22Rv1 (cell line): ENCODE results near the gene NOL11.
"Not testable (repeated sequence)": the region's sequence is repeated elsewhere in the genome, so short reads cannot be mapped to it uniquely, and the experiment has no call there.

Source experiments
- ZFX ChIP-seq: fragments of 450-650 bp; IDR thresholded peaks from 2 replicates; pipeline ENCODE4 v1.6.1; 2017; ENCODE audit warnings: antibody characterized with exemption, borderline replicate concordance
- TF ChIP-seq, protein P1 (sequence below): fragments of 450-650 bp; IDR thresholded peaks from 2 replicates; pipeline ENCODE4 v1.5.1; 2017; ENCODE audit warnings: mild to moderate bottlenecking

DNA sequence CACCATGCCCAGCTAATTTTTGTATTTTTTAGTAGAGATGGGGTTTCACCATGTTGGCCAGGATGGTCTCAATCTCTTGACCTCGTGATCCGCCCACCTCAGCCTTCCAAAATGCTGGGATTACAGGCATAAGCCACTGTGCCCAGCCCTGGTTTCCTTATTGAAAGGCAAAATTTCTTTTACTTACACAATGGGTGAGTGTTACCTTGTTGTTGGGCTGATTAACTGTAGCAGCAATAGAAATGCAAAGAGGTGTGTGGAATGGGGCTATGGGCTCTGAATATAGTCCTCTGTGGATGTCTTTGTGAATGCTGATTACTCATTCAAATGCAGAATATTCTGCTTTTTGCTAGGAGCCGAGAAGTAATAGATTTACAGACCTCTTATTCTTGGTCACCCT lies 34.4 kb downstream of the NOL11 start:
- TF ChIP-seq, protein P1, sequence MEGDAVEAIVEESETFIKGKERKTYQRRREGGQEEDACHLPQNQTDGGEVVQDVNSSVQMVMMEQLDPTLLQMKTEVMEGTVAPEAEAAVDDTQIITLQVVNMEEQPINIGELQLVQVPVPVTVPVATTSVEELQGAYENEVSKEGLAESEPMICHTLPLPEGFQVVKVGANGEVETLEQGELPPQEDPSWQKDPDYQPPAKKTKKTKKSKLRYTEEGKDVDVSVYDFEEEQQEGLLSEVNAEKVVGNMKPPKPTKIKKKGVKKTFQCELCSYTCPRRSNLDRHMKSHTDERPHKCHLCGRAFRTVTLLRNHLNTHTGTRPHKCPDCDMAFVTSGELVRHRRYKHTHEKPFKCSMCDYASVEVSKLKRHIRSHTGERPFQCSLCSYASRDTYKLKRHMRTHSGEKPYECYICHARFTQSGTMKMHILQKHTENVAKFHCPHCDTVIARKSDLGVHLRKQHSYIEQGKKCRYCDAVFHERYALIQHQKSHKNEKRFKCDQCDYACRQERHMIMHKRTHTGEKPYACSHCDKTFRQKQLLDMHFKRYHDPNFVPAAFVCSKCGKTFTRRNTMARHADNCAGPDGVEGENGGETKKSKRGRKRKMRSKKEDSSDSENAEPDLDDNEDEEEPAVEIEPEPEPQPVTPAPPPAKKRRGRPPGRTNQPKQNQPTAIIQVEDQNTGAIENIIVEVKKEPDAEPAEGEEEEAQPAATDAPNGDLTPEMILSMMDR = not testable (repeated sequence)
- not testable (repeated sequence) for TF ChIP-seq ZFX
